Measurements from ENCODE around the gene SLC22A23. TPM values are rescaled to one million over a fixed set of nuclear protein-coding genes. Genes with fewer than 3 reads are reported as not detected.

SLC22A23 gene
- total and polyA plus RNA-seq, 2 experiments from 2014 or later = 2.4 to 7.3 TPM

DNA sequence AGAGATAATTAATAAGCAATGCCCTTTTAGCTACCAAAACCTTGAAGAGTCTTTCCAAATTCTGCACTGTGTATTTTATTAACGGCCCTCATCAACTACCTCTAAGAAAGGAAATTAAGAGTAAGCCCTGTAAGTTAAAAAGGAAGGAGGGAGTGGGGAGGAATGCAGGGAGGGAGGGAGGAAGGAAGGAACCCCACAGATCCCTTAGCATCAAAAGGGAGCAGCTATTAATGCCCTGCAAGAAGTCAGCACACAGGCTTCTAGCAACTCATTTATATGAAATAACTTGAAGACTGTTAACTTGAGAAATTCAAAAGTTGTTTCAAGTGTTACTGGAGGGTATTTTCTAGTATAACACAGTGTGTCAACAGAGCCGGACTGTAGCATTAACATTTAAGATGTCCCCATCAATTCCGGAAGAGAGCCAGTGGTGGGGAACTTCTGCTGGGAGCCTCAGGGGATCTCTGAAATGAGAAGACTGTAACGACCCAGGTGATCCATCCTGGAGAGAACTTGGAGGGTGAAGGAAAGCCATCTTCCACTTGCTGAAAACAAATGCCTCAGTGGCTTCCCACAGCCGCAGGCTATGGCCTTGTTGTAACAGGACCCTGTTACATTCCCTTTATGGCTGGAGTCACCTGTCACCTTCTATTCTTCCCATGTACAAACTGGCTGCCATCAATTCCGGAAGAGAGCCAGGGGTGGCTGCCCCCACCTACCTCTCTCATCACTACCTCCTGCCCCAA lies 33.2 kb downstream of the SLC22A23 start:
- H3K79me2 ChIP-seq (ENCODE audit: insufficient read depth) = peaks cover 11% of the 10 kb centered on the region; the same call in 1 of the 2 replicates
- peaks cover 43% of the 10 kb centered on the region for H3F3A ChIP-seq (ENCODE audit: insufficient read depth)
- no peaks in the 10 kb centered on the region for H3K9me2 ChIP-seq (ENCODE audit: insufficient read depth)
- no peak overlapping the region for H3K9ac ChIP-seq
- WGBS, 2 experiments (ENCODE audit: low coverage in 1 of 2, low lambda C conversion rate in 2 of 2, missing lambda C conversion rate in 2 of 2) = 98% methylated on average over 6 of the region's 6 CpGs
- peaks cover 66% of the 10 kb centered on the region for H3K4me1 ChIP-seq (ENCODE audit: insufficient read depth)
- no peak overlapping the region for H3K4me2 ChIP-seq (ENCODE audit: unreplicated experiment)
- H4K20me1 ChIP-seq (ENCODE audit: insufficient read depth) = no peaks in the 10 kb centered on the region
- H2AFZ ChIP-seq = no peak overlapping the region
- no peaks in the 10 kb centered on the region for H3K9me3 ChIP-seq (ENCODE audit: low read depth)
- H3K27me3 ChIP-seq (replicated peaks; ENCODE audit: insufficient read depth) = no peaks in the 10 kb centered on the region
- DNase-seq = no peak
- no peak overlapping the region for H3K27ac ChIP-seq
- in situ Hi-C loops (cut with MboI) = no loop called here
- no peak overlapping the region for H3K4me3 ChIP-seq
- H3K36me3 ChIP-seq (ENCODE audit: low read depth) = no peaks in the 10 kb centered on the region
- TF ChIP-seq EZH2 (IDR thresholded peaks at IDR 0.05; ENCODE audit: insufficient read depth, poor library complexity, severe bottlenecking) (no peak), EZH2phosphoT487 (IDR thresholded peaks at IDR 0.05; ENCODE audit: insufficient read depth, low read depth) (no peak)

GRCh38 chr6:3422435-3423070 lies 34.3 kb downstream of the SLC22A23 start:
- Histone ChIP-seq H2AFZ (no peak overlapping the region), H3K9me2 (ENCODE audit: insufficient read depth) (no peaks in the 10 kb centered on the region), H3F3A (ENCODE audit: insufficient read depth) (peaks cover 43% of the 10 kb centered on the region), H3K27me3 (replicated peaks; ENCODE audit: insufficient read depth) (no peaks in the 10 kb centered on the region), H3K4me3 (peak overlapping the region; percentile 40), H3K9ac (peak overlapping the region; percentile 34; the same call in 1 of the 2 replicates), H4K20me1 (ENCODE audit: insufficient read depth) (no peaks in the 10 kb centered on the region), H3K79me2 (ENCODE audit: insufficient read depth) (peaks cover 11% of the 10 kb centered on the region; the same call in 1 of the 2 replicates), H3K4me1 (ENCODE audit: insufficient read depth) (peaks cover 62% of the 10 kb centered on the region), H3K27ac (peak overlapping the region; percentile 62), H3K4me2 (ENCODE audit: unreplicated experiment) (peak overlapping the region; percentile 63), H3K36me3 (ENCODE audit: low read depth) (no peaks in the 10 kb centered on the region), H3K9me3 (ENCODE audit: low read depth) (no peaks in the 10 kb centered on the region)
- DNase-seq = no peak
- in situ Hi-C loops (cut with MboI) = no loop called here
- 83% methylated on average over 6 of the region's 6 CpGs for WGBS, 2 experiments (ENCODE audit: low coverage in 1 of 2, low lambda C conversion rate in 2 of 2, missing lambda C conversion rate in 2 of 2)
- no peak for TF ChIP-seq EZH2phosphoT487 (IDR thresholded peaks at IDR 0.05; ENCODE audit: insufficient read depth, low read depth)
- TF ChIP-seq EZH2 (IDR thresholded peaks at IDR 0.05; ENCODE audit: insufficient read depth, poor library complexity, severe bottlenecking) = no peak

GRCh38 chr6:3421791-3422434 lies 34.9 kb downstream of the SLC22A23 start:
- peak overlapping the region; percentile 62 for H3K27ac ChIP-seq
- no peaks in the 10 kb centered on the region for H3K27me3 ChIP-seq (replicated peaks; ENCODE audit: insufficient read depth)
- peaks cover 56% of the 10 kb centered on the region for H3K4me1 ChIP-seq (ENCODE audit: insufficient read depth)
- 47 to 51% methylated on average over 13 of the region's 13 CpGs for WGBS, 2 experiments (ENCODE audit: low coverage in 1 of 2, low lambda C conversion rate in 2 of 2, missing lambda C conversion rate in 2 of 2)
- H2AFZ ChIP-seq = peak overlapping the region; percentile 62; the same call in 1 of the 2 replicates
- DNase-seq = peak; percentile 94
- H3K9me2 ChIP-seq (ENCODE audit: insufficient read depth) = no peaks in the 10 kb centered on the region
- peak overlapping the region; percentile 40 for H3K4me3 ChIP-seq
- H3F3A ChIP-seq (ENCODE audit: insufficient read depth) = peaks cover 43% of the 10 kb centered on the region
- H4K20me1 ChIP-seq (ENCODE audit: insufficient read depth) = no peaks in the 10 kb centered on the region
- TF ChIP-seq EZH2 (IDR thresholded peaks at IDR 0.05; ENCODE audit: insufficient read depth, poor library complexity, severe bottlenecking) (no peak), EZH2phosphoT487 (IDR thresholded peaks at IDR 0.05; ENCODE audit: insufficient read depth, low read depth) (no peak)
- in situ Hi-C loops (cut with MboI) = no loop called here
- peak overlapping the region; percentile 63 for H3K4me2 ChIP-seq (ENCODE audit: unreplicated experiment)
- H3K36me3 ChIP-seq (ENCODE audit: low read depth) = no peaks in the 10 kb centered on the region
- no peaks in the 10 kb centered on the region for H3K9me3 ChIP-seq (ENCODE audit: low read depth)
- H3K79me2 ChIP-seq (ENCODE audit: insufficient read depth) = peaks cover 11% of the 10 kb centered on the region; the same call in 1 of the 2 replicates
- peak overlapping the region; percentile 41; the same call in 1 of the 2 replicates for H3K9ac ChIP-seq

GRCh38 chr6:3421143-3421542 lies 35.7 kb downstream of the SLC22A23 start:
- in situ Hi-C loops (cut with MboI) = no loop called here
- 0 out of 2 replicates have a peak overlapping the region, but pooled peaks have one; percentile 62 for H3K27ac ChIP-seq
- no peak overlapping the region for H3K9ac ChIP-seq
- TF ChIP-seq EZH2phosphoT487 (IDR thresholded peaks at IDR 0.05; ENCODE audit: insufficient read depth, low read depth) = no peak
- no peak for TF ChIP-seq EZH2 (IDR thresholded peaks at IDR 0.05; ENCODE audit: insufficient read depth, poor library complexity, severe bottlenecking)
- peaks cover 11% of the 10 kb centered on the region; the same call in 1 of the 2 replicates for H3K79me2 ChIP-seq (ENCODE audit: insufficient read depth)
- H2AFZ ChIP-seq = no peak overlapping the region
- no peaks in the 10 kb centered on the region for H3K36me3 ChIP-seq (ENCODE audit: low read depth)
- H3K9me3 ChIP-seq (ENCODE audit: low read depth) = no peaks in the 10 kb centered on the region
- H4K20me1 ChIP-seq (ENCODE audit: insufficient read depth) = no peaks in the 10 kb centered on the region
- H3K4me3 ChIP-seq = no peak overlapping the region
- H3K27me3 ChIP-seq (replicated peaks; ENCODE audit: insufficient read depth) = no peaks in the 10 kb centered on the region
- peaks cover 40% of the 10 kb centered on the region for H3F3A ChIP-seq (ENCODE audit: insufficient read depth)
- H3K9me2 ChIP-seq (ENCODE audit: insufficient read depth) = no peaks in the 10 kb centered on the region
- DNase-seq = no peak
- H3K4me2 ChIP-seq (ENCODE audit: unreplicated experiment) = no peak overlapping the region
- 94 to 98% methylated on average over 3 of the region's 3 CpGs for WGBS, 2 experiments (ENCODE audit: low coverage in 1 of 2, low lambda C conversion rate in 2 of 2, missing lambda C conversion rate in 2 of 2)
- H3K4me1 ChIP-seq (ENCODE audit: insufficient read depth) = peaks cover 48% of the 10 kb centered on the region
